Right ventricle myocardium superior (tissue), 1 donor: ENCODE measurements around the gene JDP2. TPM values are rescaled to one million over a fixed set of nuclear protein-coding genes. Genes with fewer than 3 reads are reported as not detected.

Experiments used
- ATAC-seq: fragments of 200-7000 bp; cut with Tn5 transposase; one replicate; pipeline ENCODE4 v1.9.1; 2020; ENCODE audit warnings: mild to moderate bottlenecking; ENCODE audit not compliant: poor library complexity
- DNase-seq: peaks from one replicate; pipeline ENCODE4 v3.0.0-alpha.2; 2020
- intact Hi-C: fragments of 100-400 bp; cut with DNase I; formaldehyde crosslinking; loops from one replicate; pipeline ENCODE4 v1.11.2; 2022
- total RNA-seq: library from RNA; stranded (reverse); fragmentation: NEBNext Ultra II Directional; extraction: Animal tissue kit (Norgen Biotek cat#: 25700); gene quantifications from one replicate; pipeline ENCODE4 v1.2.1, GENCODE V29; 2021
- donor health status: DM: no; HTN: yes; CAD: no; lungs with severe emphysema.

The JDP2 gene
- total RNA-seq, 1 donor from 2014 or later: 22.1 TPM

DNA sequence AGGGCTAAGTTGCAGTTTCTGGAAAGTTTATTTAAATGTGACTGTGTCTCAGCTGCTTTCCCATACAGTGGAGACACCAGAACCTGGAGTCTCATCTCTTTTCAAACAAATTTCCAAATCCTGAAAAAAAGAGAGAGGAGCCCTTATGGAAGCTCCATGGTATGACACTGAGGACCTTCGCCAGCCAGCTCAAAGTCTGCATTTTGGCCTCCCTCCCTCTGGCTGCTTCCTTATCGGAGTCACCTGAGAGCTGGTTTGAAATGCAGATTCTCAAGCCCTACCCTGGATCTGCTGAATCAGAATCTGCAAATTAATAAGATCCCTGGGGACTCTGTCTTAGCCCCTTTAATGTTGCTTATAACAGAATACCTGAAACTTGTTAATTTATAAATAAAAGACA lies 21.7 kb upstream of the JDP2 start:
- intact Hi-C loops: no loop called here
- no peak for ATAC-seq
- DNase-seq: no peak

DNA sequence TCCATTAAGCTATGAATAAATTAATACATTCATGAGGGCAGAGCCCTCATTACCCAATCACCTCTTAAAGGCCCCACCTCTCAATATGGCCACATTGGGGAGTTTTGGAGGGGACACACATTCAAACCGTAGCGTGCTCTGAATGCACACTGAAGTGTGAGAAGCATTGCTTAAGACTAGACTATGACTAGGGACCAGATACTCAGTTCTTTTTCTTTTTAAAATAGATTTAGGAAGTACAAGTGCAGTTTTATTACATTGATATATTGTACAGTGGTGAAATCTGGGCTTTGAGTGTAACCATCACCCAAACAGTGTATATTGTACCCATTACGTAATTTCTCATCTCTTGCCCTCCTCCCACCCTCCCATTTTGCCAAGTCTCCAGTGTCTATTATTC lies 21.0 kb upstream of the JDP2 start:
- ATAC-seq (no peak), DNase-seq (no peak)
- intact Hi-C loops: no loop called here

DNA sequence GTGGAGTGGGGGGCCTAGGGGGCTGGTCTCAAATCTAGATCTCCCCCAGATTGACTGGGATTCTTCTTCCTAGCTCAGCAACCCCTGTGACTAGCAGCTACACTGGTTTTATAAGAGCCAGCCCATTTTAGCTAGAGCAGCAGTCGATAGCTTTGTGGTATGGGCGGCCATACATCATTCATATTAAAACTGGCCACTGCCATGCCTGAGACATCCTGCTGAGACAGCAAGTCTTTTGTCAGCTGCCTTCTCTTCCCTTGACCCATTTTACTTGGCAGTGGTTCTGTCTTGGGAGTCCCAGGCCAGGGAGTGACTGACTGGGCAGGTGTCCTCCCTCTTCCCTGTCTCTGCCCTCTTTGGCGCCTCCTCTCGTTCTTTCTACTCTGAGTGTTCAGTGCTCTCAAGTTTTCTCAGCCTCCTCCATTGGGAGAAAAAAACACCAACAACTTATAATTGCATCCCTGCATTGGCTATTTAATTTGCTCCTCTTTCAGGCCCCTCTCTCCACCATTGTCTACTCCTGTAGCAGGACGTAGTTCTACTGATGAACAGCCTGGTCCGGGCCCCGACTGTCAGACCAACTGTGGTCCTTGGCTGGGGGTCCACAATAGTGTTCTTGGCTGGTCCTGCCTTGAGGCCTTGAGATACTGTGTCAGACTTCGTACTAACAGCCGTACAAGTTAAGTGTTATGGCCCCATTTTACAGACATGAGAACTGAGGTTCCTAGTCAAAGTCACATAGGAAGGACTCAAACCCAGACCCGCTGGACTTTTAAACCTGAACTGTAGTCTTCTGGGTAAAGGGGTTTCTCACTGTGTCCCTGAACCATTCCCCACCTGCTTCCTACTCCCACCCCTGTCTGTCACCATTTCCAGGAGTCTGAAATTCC lies 18.3 kb upstream of the JDP2 start:
- no peak for ATAC-seq
- no peak for DNase-seq
- intact Hi-C loops: no loop called here

DNA sequence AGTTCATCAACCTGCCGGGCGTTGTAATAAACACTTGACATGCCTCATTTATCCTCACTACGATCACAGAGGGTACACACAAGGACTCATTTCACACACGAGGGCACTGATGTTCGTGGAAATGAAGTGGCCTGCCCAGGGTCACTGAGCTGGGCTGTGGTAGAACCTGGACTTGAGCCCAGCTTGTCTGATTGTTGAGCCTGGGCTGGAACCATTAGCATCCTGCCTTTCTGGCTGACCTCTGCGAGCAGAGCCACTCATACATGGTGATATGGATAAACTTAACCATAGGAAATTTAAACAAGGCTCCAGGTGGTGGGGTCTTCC lies 16.6 kb upstream of the JDP2 start:
- intact Hi-C loops: no loop called here
- ATAC-seq: peak; percentile 83
- DNase-seq: peak; percentile 50

DNA sequence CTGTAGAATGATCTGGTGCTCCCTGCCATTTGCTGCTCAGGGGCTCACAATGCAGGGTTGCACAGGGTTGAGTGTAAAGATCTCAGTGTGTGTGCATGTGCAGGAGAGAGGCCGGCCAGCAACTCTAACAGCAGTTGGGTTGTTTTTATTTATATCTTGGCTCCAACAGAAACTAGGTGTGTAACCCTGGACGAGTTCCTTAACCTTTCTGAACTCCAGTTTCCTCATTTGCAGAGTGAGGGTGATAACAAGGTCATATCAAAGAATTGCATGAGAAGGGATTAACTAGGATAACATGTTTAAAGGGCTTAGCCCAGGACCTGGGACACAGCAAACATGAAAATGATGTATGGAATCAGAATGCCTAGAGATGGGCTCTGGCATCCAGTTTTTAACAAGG lies 14.8 kb upstream of the JDP2 start:
- no peak for ATAC-seq
- intact Hi-C loops: no loop called here
- no peak for DNase-seq

DNA sequence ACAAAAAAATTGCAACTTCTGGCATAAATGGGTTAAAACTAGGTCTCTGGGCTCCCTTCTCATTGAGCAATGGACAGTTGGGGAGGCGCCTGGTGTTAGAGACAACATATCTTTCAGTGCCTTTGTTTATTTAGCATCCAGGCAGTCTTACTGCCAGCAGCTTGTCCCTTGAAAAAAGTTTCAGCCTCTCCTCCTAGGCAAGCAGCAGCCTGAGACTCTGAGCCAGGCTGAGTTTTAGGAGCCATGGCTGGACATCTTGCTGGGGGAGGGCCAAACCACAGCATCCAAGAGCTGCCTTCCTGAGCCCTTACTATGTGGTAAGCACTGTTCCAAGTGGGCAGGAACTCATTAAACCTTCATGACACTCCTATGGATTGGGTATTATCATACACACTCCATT lies 10.1 kb upstream of the JDP2 start:
- ATAC-seq: no peak
- intact Hi-C loops: no loop called here
- DNase-seq: no peak

DNA sequence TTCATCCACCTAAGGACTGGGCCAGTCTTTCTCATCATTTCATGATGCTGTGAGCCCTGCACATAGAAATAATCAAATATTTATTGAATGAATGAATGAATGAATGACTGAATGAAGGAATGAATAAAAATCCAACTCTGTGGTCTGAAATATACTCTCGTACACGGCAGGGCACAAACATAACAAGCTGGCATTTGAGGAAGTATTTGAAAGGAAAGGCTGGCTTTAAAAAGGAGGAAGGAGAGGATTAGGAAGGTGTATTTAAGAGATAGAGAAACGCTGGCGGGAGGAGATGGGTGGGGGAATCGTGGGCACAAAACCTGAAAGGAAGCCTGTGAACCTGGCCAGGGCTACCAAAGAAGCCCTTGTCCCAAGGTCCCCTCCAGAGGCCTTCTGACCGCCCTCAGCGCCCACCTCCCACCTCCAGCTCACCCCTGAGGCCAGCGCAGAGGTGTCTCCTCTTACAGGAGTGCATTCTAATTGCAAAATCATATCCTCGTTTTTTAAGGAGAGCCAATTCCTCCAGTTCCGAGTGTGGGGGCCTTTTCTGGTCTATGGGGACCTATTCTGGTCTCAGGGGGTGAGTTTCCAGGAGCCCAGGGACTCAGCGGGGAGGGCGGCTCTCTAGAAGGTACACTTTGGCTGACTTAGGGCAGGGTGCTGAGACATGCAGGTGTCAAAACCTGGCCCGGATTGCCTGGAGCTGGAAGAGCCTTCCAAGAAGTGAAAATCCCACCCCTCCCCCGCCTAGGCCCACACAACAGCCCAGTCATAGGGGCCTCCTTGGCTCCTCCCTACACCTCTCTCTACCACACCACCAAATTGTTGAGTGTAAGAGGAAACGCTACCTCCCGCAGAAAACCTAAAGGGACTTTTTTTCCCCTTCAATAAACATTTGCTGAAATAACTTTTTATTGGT lies 8.7 kb upstream of the JDP2 start:
- intact Hi-C loops: no loop called here
- ATAC-seq: peak; percentile 66
- DNase-seq: peak; percentile 51

DNA sequence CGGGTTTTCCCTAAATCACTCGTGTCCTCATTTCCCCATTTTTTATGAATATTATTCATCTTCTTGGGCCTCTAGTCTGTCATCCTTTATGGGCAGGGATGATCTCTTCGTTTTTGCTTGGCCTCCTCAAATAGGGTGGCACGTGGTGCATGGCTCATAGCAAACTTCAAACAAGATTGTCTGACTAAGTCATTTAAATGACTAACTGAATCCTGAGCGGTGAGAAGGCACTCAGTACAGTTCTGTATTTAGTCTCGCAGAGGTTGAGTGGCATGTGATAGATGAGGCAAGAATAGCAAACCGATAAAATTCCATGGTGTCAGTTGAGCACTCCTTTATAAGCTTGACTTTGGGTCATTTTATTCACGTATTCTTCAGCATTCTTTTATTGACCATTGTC lies 5.7 kb upstream of the JDP2 start:
- ATAC-seq (peak; percentile 64), DNase-seq (no peak)
- intact Hi-C loops: no loop called here

DNA sequence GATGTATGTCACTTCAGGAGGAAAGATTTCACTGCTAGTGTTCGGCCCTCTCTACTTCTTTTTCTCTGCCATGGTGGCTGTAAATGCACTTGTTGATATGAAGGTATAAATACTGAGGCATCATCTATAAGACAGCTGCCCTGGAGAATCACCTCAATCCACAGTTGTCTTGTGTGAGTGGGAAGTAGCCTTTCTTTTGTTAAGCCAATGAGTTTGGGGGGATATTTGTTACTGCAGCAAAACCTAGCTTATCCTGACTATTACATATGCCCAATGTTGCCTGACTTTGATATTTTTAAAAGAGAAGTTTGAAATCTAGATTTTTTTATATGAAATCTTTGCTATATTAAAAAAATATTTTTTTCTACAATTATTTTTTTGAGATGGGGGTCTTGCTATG lies 3.3 kb upstream of the JDP2 start:
- ATAC-seq: no peak
- intact Hi-C loops: no loop called here
- no peak for DNase-seq

DNA sequence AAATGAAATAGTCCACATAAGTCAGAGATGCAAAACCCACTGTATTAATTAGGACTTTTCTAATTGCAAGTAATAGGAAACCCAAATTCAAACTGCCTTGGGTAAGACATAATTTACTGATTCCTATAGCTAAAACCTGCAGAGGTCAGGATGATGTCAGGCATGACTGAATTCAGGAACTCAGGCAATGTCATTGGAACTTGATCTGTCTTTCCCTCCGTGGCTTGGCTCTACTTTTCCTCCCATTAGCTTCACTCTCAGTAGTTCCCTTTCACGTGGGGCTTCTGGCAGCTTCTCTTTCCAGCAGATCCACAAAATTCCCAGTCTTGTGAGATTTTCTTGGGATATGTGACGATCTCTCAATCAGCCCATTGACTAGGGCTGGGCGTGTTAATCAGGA lies 2.4 kb upstream of the JDP2 start:
- ATAC-seq: no peak
- DNase-seq: no peak
- intact Hi-C loops: loop anchor here (5.0 kb wide), 1 partner anchor 113 kb away; no protein-coding TSS in a partner anchor

DNA sequence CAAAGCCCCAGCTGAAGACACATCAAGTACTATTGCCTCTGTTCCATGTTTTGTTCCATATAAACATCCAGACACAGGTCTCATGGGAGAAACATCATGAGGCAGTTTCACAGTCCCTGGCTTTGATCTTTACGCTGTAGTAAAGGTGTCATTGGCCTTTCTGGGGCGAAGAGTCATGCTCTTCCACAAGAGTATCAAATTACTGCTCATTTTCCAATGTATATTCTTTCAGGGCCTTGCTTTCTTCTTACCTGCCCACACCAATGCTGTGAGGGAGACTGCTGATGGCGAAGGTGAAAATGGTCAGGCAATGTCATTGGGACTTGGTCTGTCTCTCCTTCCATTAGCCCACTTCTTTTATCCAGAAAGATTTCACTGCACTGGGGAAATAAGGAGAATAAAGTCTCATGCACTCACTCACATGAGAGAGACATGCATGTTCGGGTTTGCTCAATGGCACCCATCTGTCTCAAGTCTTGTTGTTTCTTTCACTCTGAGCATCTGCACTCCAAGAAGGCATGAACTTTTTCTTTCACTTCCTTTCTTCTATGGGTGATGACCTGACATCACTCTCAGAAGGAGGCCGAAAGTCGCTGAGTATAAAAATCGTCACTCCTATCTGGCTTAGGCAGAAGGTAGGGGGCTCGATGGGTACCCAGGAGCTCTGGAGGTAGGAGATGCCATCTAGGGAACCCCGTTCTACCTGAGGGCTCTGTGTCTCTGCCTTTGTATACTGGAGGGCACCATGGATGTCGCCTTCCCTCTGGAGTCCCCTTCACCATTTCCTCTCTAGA lies 1.3 kb upstream of the JDP2 start:
- intact Hi-C loops: loop anchor here (5.0 kb wide), 1 partner anchor 114 kb away; no protein-coding TSS in a partner anchor
- ATAC-seq: no peak
- no peak for DNase-seq

DNA sequence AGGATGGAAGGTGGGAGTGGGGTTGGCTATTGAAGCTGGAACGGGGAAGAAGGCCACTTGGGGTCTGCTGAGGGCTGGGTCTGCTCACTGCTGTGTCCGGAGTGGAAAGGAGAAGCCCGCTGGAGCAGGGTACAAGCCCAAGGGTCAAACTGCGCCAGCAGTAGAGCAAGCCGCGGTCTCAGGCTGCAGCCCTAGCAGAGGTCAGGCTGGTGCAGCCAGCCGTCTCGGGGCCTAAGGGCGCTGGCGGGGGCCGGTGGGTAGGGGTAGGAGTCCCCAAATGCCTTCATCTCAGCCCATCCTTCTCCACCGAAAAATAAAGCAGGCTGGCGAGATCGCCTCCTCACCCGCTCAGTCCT lies 718 bp upstream of the JDP2 start:
- peak; percentile 47 for ATAC-seq
- intact Hi-C loops: loop anchor here (5.0 kb wide), 1 partner anchor 115 kb away; no protein-coding TSS in a partner anchor
- DNase-seq: peak; percentile 58

DNA sequence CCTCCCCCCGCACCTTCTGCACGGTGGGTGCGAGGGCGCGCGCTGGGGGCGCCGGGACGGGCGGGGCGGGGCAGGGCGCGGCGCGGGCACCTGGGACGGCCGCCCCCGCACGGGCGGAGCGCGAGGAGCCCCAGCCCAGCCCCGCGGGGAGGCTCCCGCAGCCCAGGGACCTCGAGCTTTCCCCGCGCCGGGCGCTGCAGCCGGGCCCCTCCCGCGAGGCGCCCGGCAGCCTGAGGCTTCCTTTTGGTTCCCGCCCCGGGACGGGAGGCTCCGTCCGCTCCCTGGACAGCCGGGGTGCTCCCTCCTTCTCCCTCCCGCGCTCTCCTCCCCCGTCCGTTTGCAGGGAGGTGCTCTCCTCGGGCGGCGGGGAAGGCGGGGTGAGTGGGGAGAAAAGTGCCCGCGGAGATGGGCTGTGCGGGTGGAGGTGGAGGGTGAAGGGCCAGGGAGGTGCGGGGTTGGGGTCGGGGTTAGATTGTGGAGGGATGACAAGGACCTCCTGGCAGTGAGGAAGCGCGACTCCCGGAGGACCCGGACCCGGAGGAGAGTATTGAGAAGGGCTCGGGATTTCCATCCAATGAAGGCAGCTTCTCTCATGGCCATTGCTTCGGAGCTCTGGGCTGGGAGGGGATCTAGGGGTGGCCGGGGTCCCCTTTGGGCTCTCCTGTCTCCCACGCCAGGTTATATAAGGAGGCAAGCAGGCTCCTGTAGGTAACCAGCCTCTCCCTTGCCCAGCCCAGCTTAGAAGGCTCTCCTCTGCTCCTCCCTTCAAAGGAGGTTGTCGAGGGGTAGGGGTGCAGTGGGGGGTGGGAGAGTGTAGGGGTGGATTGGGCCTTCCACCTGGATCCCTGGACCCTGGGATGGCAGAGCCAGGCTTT lies 645 bp downstream of the JDP2 start:
- ATAC-seq: peak; percentile 7
- DNase-seq: peak; percentile 73

DNA sequence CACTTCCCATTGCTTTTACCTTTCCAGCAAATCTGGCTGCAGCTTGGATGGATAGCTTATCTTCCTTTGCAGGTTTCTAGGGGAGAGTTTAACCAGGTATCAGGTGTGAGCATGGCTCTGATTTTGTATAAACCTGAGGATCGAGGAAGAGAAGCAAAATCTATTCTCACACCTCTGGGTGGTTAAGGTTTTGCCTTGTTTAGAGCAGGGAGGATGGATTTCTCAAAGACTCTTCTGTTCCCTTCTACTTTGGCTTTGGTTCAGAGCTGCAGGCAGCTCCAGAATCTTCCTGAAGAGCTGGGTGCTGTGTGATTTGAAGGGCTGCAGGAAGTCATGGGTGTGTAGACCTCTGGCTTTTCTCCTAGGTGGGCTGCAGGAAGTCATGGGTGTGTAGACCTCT lies 1.7 kb downstream of the JDP2 start:
- no peak for DNase-seq
- ATAC-seq: no peak
- intact Hi-C loops: loop anchor here (5.0 kb wide), 1 partner anchor 117 kb away; no protein-coding TSS in a partner anchor

More for the DNA sequence above, 645 bp downstream of the JDP2 start:
- intact Hi-C loops: loop anchor here (5.0 kb wide), 1 partner anchor 116 kb away; no protein-coding TSS in a partner anchor

DNA sequence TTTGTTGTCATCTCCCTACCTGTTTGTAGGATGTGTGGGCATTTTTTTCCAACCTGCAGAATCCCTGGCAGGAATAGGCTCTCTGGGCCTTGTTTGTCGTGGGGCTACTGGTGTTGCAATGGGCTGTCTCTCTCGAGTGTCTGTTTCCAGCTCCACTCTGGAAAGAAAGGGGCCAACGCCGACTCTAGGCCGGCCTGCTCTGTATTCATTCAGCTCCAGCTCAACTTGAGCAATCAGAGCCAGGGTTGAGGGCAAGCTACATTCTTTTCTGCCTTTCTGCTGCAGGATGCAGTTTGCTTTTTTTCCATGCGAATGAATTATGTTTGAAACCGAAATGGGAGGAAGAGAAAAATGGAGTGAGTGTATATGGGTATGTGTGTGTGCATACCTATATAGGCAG lies 2.3 kb downstream of the JDP2 start:
- no peak for ATAC-seq
- intact Hi-C loops: no loop called here
- DNase-seq: peak; percentile 62

DNA sequence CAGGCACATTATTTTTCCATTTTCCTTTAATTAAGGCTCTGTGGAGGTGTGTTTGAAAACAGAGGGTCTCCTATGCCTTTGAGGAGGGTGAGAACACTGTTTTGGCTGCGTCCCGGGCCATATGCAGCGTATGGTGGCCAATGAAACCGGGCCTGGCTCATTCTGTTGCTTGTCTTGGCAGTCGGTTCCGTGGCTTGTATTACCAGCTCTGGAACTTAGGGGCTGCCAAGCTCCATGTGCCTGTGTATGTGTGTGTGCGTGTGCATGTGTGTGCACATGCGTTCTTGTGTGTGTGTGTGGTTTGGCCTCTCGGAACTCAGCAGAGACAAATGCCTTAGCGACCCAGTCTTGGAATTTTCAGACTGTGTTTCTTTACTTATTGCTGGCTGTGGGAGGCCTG lies 2.7 kb downstream of the JDP2 start:
- peak; percentile 70 for DNase-seq

DNA sequence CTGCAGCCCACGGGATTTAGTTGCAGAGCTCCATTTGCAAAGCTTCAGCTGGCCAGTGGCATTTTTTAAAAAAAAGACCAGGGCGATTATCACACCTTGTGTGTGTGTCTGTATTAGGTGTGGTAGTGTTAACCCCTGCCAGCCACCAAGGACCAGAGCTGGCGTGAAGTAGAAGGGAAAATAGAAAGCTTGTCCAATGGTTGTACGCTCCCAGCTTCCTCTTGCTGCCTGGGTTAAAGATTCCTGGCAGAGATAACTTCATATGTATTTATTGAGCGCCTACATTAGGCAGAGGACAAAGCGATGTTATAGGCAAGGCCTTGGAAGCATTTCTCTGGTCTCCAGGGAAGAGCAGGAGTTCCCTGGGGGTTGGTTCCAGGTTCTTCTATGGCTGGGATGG lies 3.2 kb downstream of the JDP2 start:
- ATAC-seq (no peak), DNase-seq (no peak)
- intact Hi-C loops: no loop called here

More for the DNA sequence above, 2.7 kb downstream of the JDP2 start:
- no peak for ATAC-seq
- intact Hi-C loops: no loop called here

DNA sequence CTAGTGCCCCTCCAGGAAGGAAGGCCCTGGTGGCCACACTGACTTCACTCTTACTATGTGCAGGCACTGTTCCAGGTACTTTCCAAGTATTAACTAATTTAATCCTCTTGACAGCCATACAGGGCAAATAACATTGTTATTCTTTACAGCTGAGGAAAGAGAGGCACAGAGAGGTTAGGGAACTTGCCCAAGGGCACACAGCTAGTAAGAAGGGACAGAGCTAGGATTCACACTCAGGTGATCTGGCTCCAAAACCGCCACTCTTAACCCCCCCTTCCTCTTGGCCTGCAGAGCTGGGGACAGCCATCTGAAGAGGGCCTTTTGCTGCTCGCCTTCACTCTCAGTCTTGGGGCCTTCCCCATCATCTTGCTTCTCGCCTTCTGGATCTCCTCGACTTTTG lies 4.0 kb downstream of the JDP2 start:
- intact Hi-C loops: no loop called here
- DNase-seq (no peak), ATAC-seq (no peak)
